GM10847 (cell line): ENCODE data around the gene CLK4.

Experiments
- POLR2A ChIP-seq: IDR thresholded peaks from 2 replicates; pipeline ENCODE4 v1.6.1; 2011; ENCODE audit not compliant: insufficient read length; ENCODE audit errors: extremely low read depth

Gene CLK4

DNA sequence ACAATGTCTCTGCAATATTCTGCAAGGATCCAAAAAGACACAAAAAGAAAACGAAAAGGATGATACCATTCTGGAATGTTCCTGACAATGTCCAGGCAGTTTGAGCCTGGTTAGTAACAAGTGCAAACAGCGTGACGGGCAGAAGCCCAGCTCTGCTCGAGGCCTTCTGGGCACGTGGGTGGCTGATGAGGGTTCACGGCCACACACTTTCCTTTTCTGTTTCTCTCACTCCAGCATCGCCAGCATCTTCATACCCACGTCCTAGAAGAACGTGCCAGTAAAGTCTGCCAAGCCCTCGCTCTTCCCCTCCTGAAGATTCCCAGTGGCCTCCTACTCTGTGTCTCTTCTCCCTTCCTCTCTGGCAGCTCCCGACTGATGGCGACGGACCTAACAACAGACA is 73.3 kb downstream of the CLK4 start:
- TF ChIP-seq POLR2A: no peak
